ENCODE measurements around the gene OTUB2. TPM values are rescaled to one million over a fixed set of nuclear protein-coding genes. Genes with fewer than 3 reads are reported as not detected.

Gene OTUB2
- total RNA-seq, 1 donor = 0.10 TPM

DNA sequence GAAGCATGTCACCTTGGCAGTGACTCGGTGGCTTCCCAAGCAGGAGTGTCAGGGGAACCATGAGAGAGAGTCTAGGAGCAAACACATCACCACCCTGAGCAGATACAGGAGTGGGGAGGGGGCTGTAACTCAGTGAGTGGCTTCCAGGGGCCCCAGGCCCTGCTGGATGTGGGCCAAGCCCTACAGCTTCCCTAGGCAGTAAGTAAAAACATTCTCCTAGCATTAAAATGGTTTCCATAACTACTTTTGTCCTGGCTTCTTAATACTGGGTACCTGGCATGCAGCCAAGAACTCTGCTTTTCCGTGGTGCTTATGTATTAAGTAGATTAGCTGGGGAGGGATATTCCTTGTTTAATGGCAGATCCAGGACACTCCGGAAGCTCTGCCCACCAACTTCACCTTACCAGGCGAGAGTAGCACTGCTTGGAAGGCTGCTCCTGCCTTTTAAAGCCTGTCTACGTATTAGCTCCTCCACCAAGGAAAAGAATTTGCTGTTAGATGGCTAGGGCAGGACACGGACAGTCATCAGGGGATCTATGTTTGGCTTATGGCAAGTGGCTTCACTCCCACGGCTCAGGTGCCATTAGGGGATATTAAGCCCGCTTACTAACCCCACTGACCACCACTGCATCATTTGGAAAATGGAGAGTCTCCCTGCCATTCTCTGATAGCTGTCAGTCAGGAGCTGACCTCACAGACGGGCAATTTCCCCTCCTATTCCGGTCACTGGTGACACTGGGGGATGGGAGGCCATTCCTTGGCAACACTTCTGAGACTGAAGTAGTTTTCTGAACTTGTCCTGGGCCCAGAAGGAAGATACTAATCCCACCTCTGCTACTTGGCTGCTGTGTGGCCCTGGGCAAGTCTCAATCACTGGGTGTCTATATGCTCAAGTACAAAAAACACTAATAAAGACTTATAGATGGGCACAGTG lies 22.8 kb downstream of the OTUB2 start:
- Histone ChIP-seq H3K9me3 (ENCODE audit: low read depth, low read length) (no peaks in the 10 kb centered on the region), H3K4me3 (ENCODE audit: low read length) (no peak overlapping the region), H3K4me1 (ENCODE audit: insufficient read depth, low read length) (no peaks in the 10 kb centered on the region), H3K27me3 (ENCODE audit: insufficient read depth, low read length) (no peaks in the 10 kb centered on the region)

DNA sequence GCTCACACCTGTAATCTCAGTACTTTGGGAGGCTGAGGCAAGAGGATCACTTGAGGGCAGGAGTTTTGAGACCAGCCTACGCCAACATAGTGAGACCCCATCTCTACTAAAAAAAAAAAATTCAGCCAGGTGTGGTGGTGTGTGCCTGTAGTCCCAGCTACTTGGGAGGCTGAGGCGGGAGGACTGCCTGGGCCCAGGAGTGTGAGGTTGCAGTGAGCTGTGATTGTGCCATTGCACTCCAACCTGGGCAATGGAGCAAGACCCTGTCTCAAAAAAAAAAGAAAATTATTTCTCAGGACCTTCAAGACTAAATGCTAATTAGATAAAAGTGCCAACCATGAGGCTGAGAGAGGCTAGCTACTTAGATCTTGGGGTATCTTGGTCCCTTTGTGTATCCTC lies 23.5 kb downstream of the OTUB2 start:
- no peaks in the 10 kb centered on the region for H3K27me3 ChIP-seq (ENCODE audit: insufficient read depth, low read length)
- H3K4me1 ChIP-seq (ENCODE audit: insufficient read depth, low read length) = no peaks in the 10 kb centered on the region
- H3K9me3 ChIP-seq (ENCODE audit: low read depth, low read length) = no peaks in the 10 kb centered on the region
- no peak overlapping the region for H3K4me3 ChIP-seq (ENCODE audit: low read length)

DNA sequence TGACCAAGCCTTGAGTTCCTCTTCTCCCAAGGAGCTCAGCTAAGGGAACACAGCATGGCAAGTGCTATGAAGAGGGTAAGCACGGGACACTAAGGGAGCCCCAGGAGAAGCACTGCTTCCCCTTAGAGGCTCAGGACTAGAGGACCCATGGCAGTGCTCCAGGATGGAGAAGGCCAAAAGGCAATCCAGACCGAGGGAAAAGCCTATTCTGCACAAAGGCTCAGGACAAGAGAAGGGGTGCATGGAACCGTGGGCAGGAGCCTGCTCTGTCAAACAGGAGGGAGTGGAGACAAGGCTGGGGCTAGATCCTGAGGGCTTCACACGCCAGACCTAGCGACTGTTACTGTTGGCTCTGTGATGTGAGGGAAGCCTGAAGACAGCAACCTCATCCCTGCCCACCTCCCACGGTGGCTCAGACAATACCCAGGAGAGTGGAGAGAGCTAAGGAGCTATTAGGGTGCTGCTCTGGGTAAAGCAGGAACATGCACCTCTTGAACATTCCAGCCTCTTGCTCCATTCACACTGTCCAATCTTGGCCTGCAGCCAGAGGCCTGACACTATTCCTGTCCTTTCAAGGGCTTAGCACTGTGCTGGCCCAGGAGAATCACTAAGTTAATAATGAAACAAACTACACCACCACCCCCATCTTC lies 24.2 kb downstream of the OTUB2 start:
- no peak overlapping the region for H3K4me3 ChIP-seq (ENCODE audit: low read length)
- no peaks in the 10 kb centered on the region for H3K27me3 ChIP-seq (ENCODE audit: insufficient read depth, low read length)
- no peaks in the 10 kb centered on the region for H3K4me1 ChIP-seq (ENCODE audit: insufficient read depth, low read length)
- no peaks in the 10 kb centered on the region for H3K9me3 ChIP-seq (ENCODE audit: low read depth, low read length)

DNA sequence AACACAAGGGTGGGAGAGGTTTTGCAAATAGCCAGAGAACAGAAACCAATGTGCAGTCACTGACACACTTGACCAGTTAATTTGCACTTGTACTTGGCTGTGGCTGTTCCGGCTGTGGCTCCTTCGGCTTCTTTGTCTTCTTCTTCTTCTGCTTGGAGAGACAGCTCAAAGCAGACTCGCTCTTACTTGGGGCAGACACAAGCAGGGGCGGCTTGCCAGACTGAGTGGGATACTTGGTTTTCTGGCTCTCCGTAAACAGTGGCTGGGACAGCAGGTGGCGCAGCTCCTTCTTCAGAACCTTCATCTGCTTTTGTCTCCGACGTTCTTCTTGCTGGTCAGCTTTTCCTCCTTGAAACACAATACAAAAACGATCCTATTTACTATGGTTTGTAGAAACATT lies 25.0 kb downstream of the OTUB2 start:
- Histone ChIP-seq H3K4me3 (ENCODE audit: low read length) (no peak overlapping the region), H3K9me3 (ENCODE audit: low read depth, low read length) (no peaks in the 10 kb centered on the region), H3K4me1 (ENCODE audit: insufficient read depth, low read length) (no peaks in the 10 kb centered on the region), H3K27me3 (ENCODE audit: insufficient read depth, low read length) (no peaks in the 10 kb centered on the region)

DNA sequence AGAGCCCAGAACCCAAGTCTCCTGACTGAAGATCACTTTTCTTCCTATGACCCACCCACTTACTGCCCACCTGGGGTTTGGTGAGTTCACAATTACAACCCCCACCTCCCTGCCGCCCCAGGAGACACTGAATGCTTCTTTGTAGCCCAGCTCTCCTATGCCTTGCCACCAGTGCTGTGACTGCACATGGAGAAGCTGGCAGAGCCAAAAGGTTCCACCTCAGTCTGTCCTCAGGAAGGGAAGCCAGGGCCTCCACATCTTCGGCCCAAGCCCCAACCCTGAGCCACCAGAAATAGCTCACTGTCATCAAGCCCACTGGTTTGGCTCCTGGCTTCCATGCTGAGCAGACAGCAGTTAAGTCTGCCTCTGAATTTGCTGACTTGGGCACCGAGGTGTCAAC lies 25.6 kb downstream of the OTUB2 start:
- H3K9me3 ChIP-seq (ENCODE audit: low read depth, low read length) = no peaks in the 10 kb centered on the region
- H3K4me3 ChIP-seq (ENCODE audit: low read length) = no peak overlapping the region
- peaks cover under 1% of the 10 kb centered on the region for H3K4me1 ChIP-seq (ENCODE audit: insufficient read depth, low read length)
- no peaks in the 10 kb centered on the region for H3K27me3 ChIP-seq (ENCODE audit: insufficient read depth, low read length)

DNA sequence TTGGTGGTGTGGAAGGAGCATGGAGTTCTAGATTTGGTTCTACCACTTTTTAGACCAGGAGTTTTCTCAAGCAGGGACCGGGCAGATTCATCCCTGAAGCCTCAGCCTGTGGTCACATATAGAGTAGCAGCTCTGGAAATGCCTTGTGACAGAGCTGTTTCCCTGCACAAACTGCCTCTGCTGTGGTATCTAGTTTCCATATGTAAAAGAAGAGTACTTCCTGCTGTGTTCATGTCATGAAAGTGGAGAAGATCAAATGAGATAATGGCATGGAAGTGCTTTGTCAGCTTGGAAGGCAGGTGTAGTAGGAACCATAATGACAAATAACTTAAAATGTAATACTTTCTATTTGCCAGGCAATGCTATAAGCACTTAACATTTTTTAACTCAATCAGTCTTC lies 26.1 kb downstream of the OTUB2 start:
- H3K4me3 ChIP-seq (ENCODE audit: low read length) = no peak overlapping the region
- H3K27me3 ChIP-seq (ENCODE audit: insufficient read depth, low read length) = no peaks in the 10 kb centered on the region
- H3K4me1 ChIP-seq (ENCODE audit: insufficient read depth, low read length) = peaks cover 4% of the 10 kb centered on the region
- H3K9me3 ChIP-seq (ENCODE audit: low read depth, low read length) = no peaks in the 10 kb centered on the region

DNA sequence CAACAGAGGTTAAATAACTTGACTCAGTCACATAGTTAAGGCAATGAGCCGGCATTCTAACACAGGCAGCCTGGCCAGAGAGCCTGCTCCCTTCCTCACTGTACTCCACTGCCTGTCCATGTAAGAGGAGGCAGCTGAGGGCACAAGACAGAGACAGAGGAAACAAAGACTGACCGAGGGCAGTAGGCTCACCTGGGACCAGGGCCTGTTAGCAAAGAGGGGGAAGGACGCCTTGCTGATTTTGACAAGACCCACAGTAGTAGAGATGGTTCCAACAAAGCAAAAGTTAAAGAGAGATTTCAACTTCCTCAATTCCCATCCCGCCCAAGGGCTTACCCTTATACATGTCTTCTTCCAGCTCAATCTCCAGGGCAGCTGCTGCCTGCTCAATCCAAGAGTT lies 26.5 kb downstream of the OTUB2 start:
- H3K4me1 ChIP-seq (ENCODE audit: insufficient read depth, low read length) = peaks cover 9% of the 10 kb centered on the region
- no peaks in the 10 kb centered on the region for H3K9me3 ChIP-seq (ENCODE audit: low read depth, low read length)
- no peaks in the 10 kb centered on the region for H3K27me3 ChIP-seq (ENCODE audit: insufficient read depth, low read length)
- no peak overlapping the region for H3K4me3 ChIP-seq (ENCODE audit: low read length)

DNA sequence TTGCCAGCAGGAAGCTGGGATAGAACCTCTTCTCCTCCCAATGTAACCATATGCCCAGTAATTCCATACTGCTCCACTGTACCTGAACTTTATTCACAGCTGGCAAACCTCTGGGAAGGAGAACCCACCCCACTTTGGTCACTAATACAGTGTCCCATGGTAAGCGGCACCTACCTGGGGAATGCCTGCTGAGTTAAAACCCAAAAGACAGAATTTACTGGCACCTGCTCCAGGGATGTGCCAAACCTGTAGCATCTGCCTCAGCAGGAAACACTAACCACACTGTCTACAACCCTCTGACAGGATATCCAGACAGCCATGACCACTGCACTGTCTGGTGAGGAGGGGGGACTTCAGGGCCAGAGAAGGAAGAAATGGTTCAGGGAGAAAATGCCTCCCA lies 28.3 kb downstream of the OTUB2 start:
- no peaks in the 10 kb centered on the region for H3K27me3 ChIP-seq (ENCODE audit: insufficient read depth, low read length)
- peaks cover 19% of the 10 kb centered on the region for H3K4me1 ChIP-seq (ENCODE audit: insufficient read depth, low read length)
- no peak overlapping the region for H3K4me3 ChIP-seq (ENCODE audit: low read length)
- no peaks in the 10 kb centered on the region for H3K9me3 ChIP-seq (ENCODE audit: low read depth, low read length)

DNA sequence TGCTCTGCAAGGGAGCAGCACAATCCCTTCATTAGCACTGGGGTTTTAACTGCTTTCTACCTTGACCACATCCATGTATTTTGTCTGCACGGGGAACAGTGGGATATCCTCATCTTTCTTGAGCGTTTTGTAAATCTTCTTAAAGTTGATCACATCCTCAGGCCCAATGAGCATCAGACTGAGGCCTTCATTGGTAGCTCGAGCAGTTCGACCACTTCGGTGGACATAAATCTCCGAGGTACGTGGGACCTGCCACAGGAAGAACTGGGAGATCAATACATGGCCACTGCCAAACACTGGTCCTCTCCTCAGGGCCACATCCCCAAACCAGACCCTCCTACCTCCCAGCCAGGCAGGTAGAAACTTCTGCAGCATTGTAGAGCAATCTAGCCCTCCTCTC lies 28.8 kb downstream of the OTUB2 start:
- Histone ChIP-seq H3K4me3 (ENCODE audit: low read length) (no peak overlapping the region), H3K27me3 (ENCODE audit: insufficient read depth, low read length) (no peaks in the 10 kb centered on the region), H3K9me3 (ENCODE audit: low read depth, low read length) (no peaks in the 10 kb centered on the region), H3K4me1 (ENCODE audit: insufficient read depth, low read length) (peaks cover 19% of the 10 kb centered on the region)

DNA sequence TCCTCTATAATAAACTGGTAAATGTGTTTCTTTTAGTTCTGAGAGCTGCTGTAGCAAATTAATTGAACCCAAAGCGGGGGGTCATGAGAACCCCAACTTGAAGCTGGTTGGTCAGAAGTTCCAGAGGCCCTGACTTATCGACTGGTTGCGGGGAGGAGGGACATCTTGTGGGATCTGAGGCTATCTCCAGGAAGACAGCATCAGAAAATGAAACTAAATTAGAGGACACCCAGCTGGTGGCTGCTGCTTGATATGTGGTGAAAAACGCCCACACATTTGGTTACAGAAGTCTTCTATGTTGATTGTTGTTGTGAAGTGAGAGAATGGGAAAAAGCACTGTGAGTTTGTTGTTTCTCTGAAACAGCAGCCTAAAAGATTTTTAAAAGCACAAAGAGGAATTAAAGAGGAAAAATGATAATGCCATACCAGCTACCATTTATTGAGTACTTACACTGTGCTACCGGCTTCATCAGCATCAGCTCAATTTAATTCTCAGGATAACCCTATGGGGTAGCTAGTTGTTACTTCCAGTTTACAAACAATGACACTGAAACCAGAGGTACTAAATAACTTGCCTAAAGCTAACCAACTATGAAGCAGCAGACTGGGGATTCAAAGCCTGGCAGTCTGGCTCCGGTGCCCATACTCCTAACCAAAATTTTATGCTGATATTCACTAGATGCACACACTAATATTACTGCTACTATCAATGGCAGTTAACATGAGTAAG lies 30.6 kb downstream of the OTUB2 start:
- Histone ChIP-seq H3K4me3 (ENCODE audit: low read length) (no peak overlapping the region), H3K4me1 (ENCODE audit: insufficient read depth, low read length) (peaks cover 19% of the 10 kb centered on the region)

DNA sequence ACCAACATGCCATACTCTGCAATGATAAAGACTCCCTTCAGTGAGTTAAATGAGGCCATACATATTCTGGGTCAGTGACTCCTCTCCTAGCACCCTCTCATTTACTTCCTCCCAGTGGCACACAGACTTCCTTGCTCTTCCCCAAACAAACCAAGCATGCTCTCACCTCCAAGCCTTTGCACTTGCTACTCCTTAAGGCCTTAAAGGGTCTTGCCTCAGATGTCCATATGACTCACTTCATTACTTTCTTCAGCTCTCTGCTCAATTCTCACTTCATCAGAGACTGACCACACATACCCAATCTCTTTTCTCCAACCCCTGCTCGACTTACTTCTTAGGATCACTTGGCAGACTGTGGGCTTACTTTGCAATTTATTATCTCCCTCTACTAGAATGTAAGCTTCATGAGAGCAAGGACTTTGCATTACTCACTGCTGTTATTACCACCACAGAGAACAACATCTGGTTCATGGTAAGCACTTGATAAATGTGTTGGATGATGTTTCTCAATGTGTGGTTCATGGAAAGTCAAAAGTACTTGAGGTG lies 32.1 kb downstream of the OTUB2 start:
- Histone ChIP-seq H3K4me3 (ENCODE audit: low read length) (no peak overlapping the region), H3K27me3 (ENCODE audit: insufficient read depth, low read length) (no peaks in the 10 kb centered on the region), H3K9me3 (ENCODE audit: low read depth, low read length) (no peaks in the 10 kb centered on the region), H3K4me1 (ENCODE audit: insufficient read depth, low read length) (peaks cover 19% of the 10 kb centered on the region)

More for the DNA sequence above, 30.6 kb downstream of the OTUB2 start:
- no peaks in the 10 kb centered on the region for H3K27me3 ChIP-seq (ENCODE audit: insufficient read depth, low read length)
- no peaks in the 10 kb centered on the region for H3K9me3 ChIP-seq (ENCODE audit: low read depth, low read length)

DNA sequence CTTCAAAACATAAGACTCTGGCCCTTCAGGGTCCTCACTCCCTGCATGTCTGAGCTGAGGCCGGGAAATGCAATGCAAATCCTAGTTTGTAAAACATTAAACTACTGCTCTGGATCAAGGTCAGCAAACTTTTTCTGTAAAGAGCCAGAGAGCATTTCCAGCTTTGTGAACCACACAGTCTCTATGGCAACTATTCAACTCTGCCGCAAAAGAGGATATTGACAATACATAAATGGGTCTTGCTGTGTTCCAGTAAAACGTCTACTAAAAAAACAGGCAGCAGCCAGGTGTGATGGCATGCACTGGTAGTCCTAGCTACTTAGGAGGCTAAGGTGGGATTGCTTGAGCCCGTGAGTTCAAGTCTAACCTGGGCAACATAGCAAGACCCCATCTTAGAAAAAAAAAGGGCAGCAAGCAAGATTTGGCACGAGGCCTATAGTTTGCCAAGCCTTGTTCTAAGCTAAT lies 32.6 kb downstream of the OTUB2 start:
- Histone ChIP-seq H3K27me3 (ENCODE audit: insufficient read depth, low read length) (no peaks in the 10 kb centered on the region), H3K4me1 (ENCODE audit: insufficient read depth, low read length) (peaks cover 19% of the 10 kb centered on the region), H3K4me3 (ENCODE audit: low read length) (no peak overlapping the region), H3K9me3 (ENCODE audit: low read depth, low read length) (no peaks in the 10 kb centered on the region)

DNA sequence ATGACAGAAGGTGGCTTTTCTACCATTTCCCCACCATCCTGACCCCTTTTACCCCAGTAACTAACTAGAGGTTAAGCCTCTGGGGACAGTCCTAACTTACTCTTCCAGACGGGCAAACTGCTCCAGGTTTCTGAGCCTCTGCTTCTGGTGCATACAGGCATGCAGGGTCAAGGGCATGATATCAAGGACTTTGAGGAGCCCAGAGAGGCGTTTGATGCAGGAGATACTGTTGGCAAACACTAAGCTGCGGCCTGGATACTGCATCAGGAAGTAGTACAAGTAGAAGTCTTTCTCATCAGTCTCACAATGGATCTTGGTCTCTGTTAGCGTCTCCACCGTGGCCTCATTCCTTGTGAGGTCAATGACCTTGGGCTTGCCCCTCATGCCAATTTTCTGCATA lies 33.9 kb downstream of the OTUB2 start:
- peaks cover 22% of the 10 kb centered on the region for H3K4me1 ChIP-seq (ENCODE audit: insufficient read depth, low read length)
- H3K27me3 ChIP-seq (ENCODE audit: insufficient read depth, low read length) = no peaks in the 10 kb centered on the region
- no peak overlapping the region for H3K4me3 ChIP-seq (ENCODE audit: low read length)
- no peaks in the 10 kb centered on the region for H3K9me3 ChIP-seq (ENCODE audit: low read depth, low read length)

DNA sequence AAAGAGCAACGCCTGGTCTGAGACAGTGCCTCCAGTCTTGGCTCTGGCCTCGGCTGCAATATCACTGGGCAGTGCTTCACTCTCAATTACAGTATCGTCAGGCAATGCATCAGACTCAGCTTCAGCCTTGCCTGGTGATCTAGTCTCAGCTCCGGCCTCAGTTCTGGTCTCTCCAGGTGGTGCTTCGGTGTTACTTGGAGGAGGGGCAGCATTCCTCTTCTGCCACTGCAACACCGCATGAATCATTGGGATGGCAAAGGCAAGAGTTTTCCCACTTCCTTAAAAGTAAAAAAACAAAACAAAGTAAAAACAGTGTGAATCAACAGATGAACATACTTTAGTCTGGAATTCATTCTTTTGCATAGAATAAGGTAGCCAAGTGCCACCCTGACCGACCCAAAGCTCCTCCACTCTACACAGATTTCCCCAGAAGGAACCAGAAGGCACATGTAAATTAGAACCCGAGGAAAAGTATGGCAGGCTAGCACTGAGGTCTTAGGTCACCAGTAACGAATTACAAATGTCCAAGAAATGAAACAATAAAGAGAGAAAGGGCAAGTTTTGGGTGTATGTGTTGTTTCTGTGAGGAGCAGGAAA lies 36.3 kb downstream of the OTUB2 start:
- Histone ChIP-seq H3K9me3 (ENCODE audit: low read depth, low read length) (no peaks in the 10 kb centered on the region), H3K27me3 (ENCODE audit: insufficient read depth, low read length) (no peaks in the 10 kb centered on the region), H3K4me3 (ENCODE audit: low read length) (no peak overlapping the region), H3K4me1 (ENCODE audit: insufficient read depth, low read length) (peaks cover 22% of the 10 kb centered on the region)
